GM23248 (cell line): Measurements from ENCODE around the gene ZNF33B.
"Not testable (repeated sequence)": the region's sequence is repeated elsewhere in the genome, so short reads cannot be mapped to it uniquely, and the experiment has no call there.

ENCODE experiments used
- EZH2 ChIP-seq: fragments of 200-600 bp; sonication (generic); IDR thresholded peaks from 2 replicates; pipeline ENCODE4 v1.6.1; 2018; ENCODE audit warnings: antibody characterized with exemption, mild to moderate bottlenecking; ENCODE audit not compliant: insufficient read depth, poor library complexity, severe bottlenecking
- EZH2phosphoT487 ChIP-seq: fragments of 200-600 bp; sonication (generic); IDR thresholded peaks from 2 replicates; pipeline ENCODE4 v1.6.1; 2018; ENCODE audit warnings: antibody characterized with exemption, moderate library complexity, mild to moderate bottlenecking, low read depth; ENCODE audit not compliant: insufficient read depth

GRCh38 chr10:42665181-42665979 is 27.0 kb upstream of the ZNF33B start:
- TF ChIP-seq EZH2, EZH2phosphoT487: not testable (repeated sequence)
